ENCODE measurements around the gene SMARCC2. TPM values are rescaled to one million over a fixed set of nuclear protein-coding genes. Genes with fewer than 3 reads are reported as not detected.
A peak's percentile ranks its signal among the peaks of the same experiment; 100 is the strongest.
"Not testable (repeated sequence)": the region's sequence is repeated elsewhere in the genome, so short reads cannot be mapped to it uniquely, and the experiment has no call there.

The SMARCC2 gene
- total RNA-seq, 2 donors from 2014 or later, result 60.4 to 101 TPM

DNA sequence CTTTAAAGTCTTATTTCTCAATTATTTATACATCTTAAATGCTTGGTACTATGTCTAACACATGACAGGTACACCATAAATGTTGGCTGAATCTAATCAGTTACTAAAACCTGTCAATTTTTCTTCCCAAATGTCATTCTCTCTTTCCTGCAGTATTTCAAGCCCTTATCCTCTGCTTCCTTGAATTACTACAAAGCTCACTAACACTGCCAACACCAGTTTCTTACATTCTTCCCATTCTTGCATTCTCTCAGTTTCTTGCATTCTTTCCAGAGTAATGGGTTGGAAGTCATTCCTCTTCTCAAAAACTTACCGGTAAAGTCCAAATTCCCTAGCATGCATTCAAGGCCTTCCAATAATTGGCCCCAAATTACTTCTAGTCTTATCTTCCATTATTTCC is 9.6 kb upstream of the SMARCC2 start:
- Histone ChIP-seq H3K27me3 (replicated peaks; ENCODE audit: insufficient read depth) (no peaks in the 10 kb centered on the region), H3K36me3 (no peaks in the 10 kb centered on the region), H3K27ac (no peak overlapping the region), H3K9me3 (no peaks in the 10 kb centered on the region), H3K4me3 (no peak overlapping the region), H3K4me1 (replicated peaks) (no peaks in the 10 kb centered on the region)
- intact Hi-C loops (cut with DNase I), result loop anchor here (10.0 kb wide), 1 partner anchor 266 kb away; the partner anchor contains the start of gene SPRYD4
- TF ChIP-seq POLR2AphosphoS5 (IDR thresholded peaks at IDR 0.05), result no peak
- WGBS, result 85% methylated on average over 1 of the region's 1 CpG
- no peak for DNase-seq (ENCODE audit: low spot score)

DNA sequence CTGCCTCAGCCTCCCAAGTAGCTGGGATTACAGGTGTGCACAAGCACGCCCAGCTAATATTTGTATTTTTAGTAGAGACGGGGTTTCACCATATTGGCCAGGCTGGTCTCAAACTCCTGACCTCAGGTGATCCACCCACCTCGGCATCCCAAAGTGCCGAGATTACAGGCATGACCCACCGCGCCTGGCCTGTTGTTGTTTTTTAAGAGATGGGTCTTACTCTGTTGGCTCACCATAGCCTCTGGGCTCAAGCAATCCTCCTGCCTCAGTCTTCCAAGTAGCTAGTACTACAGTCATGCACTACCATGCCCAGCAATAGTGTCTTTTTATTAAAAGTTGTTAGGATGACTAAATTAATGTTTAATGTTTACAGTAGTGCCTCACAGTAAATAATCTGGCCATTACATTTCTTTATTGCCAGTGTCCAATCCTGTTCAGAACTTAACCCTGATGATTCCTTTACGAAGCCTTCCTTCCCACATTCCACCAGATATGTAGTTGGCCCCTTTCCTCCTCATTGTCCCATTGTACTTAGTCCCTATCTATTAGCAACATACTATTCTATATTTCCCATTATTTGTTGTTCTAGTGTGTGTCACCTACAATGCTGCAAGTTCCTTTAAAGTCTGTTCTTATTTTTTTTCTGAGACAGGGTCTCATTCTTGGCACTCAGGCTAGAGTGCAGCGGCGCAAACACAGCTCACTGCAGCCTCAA is 8.8 kb upstream of the SMARCC2 start:
- no peak overlapping the region for H3K4me3 ChIP-seq
- H3K27ac ChIP-seq, result no peak overlapping the region
- no peaks in the 10 kb centered on the region for H3K27me3 ChIP-seq (replicated peaks; ENCODE audit: insufficient read depth)
- WGBS, result 83% methylated on average over 9 of the region's 9 CpGs
- no peak for TF ChIP-seq POLR2A (IDR thresholded peaks at IDR 0.05)
- TF ChIP-seq, protein P1, sequence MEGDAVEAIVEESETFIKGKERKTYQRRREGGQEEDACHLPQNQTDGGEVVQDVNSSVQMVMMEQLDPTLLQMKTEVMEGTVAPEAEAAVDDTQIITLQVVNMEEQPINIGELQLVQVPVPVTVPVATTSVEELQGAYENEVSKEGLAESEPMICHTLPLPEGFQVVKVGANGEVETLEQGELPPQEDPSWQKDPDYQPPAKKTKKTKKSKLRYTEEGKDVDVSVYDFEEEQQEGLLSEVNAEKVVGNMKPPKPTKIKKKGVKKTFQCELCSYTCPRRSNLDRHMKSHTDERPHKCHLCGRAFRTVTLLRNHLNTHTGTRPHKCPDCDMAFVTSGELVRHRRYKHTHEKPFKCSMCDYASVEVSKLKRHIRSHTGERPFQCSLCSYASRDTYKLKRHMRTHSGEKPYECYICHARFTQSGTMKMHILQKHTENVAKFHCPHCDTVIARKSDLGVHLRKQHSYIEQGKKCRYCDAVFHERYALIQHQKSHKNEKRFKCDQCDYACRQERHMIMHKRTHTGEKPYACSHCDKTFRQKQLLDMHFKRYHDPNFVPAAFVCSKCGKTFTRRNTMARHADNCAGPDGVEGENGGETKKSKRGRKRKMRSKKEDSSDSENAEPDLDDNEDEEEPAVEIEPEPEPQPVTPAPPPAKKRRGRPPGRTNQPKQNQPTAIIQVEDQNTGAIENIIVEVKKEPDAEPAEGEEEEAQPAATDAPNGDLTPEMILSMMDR (IDR thresholded peaks at IDR 0.05), result no peak
- TF ChIP-seq POLR2AphosphoS5 (IDR thresholded peaks at IDR 0.05), result no peak
- H3K4me1 ChIP-seq (replicated peaks), result no peaks in the 10 kb centered on the region
- intact Hi-C loops (cut with DNase I), result loop anchor here (10.0 kb wide), 1 partner anchor 267 kb away; the partner anchor contains the start of gene SPRYD4
- no peaks in the 10 kb centered on the region for H3K36me3 ChIP-seq
- no peaks in the 10 kb centered on the region for H3K9me3 ChIP-seq
- no peak for DNase-seq (ENCODE audit: low spot score)

DNA sequence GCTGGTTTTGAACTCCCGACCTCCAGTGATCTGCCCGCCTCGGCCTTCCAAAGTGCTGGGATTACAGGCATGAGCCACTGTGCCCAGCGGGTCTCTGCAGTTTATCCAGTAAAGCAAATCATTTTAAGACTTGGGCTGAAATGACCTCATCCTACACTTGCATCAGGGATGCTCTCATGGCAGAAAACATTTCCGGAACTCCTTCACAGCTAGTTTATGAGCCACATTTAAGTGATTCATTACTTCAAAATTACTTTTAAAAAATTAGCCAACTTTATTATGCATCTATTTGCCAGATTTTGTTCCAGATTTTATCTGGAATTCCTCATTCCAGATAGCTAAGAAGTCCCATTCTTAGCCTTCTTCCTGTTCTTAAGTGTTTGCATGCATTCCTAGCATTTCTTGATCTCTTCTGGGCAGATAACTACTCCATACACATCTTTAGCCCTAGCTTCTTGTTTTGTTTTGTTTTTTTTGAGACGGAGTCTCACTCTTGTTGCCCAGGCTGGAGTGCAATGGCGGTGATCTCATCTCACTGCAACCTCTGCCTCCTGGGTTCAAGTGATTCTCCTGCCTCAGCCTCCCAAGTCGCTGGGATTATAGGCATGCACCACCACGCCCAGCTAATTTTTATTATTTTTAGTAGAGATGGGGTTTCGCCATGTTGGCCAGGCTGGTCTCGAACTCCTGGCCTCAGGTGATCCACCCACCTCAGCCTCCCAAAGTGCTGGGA is 7.7 kb upstream of the SMARCC2 start:
- 55% methylated on average over 11 of the region's 11 CpGs for WGBS
- not testable (repeated sequence) for H3K4me3 ChIP-seq; H3K27me3 ChIP-seq (replicated peaks; ENCODE audit: insufficient read depth); H3K9me3 ChIP-seq; DNase-seq (ENCODE audit: low spot score); H3K4me1 ChIP-seq (replicated peaks); H3K36me3 ChIP-seq; H3K27ac ChIP-seq
- intact Hi-C loops (cut with DNase I), result loop anchor here (10.0 kb wide), 1 partner anchor 268 kb away; the partner anchor contains the start of gene SPRYD4

DNA sequence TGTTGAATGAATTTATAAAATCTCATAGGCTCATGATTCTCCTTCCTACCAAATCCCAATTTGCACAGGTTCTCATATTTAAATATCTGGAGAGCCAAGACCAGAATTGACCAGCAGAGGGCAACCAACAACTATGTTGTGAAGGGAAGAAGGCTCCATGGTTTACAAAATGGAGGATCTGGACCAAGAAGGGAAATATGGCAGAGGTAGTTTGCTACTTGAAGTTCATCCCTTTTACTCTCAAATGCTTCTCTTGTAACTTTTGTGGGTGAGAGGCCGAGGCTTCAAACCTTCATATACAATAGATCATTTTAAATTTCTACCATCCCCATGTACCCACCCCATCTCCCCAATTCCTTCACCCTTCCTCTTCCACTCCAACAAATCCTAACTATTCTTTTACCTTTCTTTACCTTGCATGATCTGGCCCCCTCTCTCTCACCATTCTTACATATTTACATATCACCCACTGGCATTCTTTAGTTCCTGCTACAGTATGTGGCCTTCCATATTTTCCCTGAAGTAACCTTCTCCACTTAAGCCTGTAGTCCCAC is 3.8 kb upstream of the SMARCC2 start:
- H3K4me3 ChIP-seq, result no peak overlapping the region
- intact Hi-C loops (cut with DNase I), result loop anchor here (2.0 to 10.0 kb wide), 2 partner anchors 32 to 272 kb away; partner anchors contain the start of genes NABP2 and SPRYD4
- H3K9me3 ChIP-seq, result no peaks in the 10 kb centered on the region
- 70% methylated on average over 1 of the region's 1 CpG for WGBS
- H3K27me3 ChIP-seq (replicated peaks; ENCODE audit: insufficient read depth), result no peaks in the 10 kb centered on the region
- H3K4me1 ChIP-seq (replicated peaks), result no peaks in the 10 kb centered on the region
- no peaks in the 10 kb centered on the region for H3K36me3 ChIP-seq
- H3K27ac ChIP-seq, result no peak overlapping the region
- peak; percentile 85 for DNase-seq (ENCODE audit: low spot score)
- no peak for TF ChIP-seq POLR2A (IDR thresholded peaks at IDR 0.05)
- TF ChIP-seq, protein P1 (IDR thresholded peaks at IDR 0.05), result peak; percentile 66 to 96 (median 82)
- TF ChIP-seq POLR2AphosphoS5 (IDR thresholded peaks at IDR 0.05), result peak; percentile 86

DNA sequence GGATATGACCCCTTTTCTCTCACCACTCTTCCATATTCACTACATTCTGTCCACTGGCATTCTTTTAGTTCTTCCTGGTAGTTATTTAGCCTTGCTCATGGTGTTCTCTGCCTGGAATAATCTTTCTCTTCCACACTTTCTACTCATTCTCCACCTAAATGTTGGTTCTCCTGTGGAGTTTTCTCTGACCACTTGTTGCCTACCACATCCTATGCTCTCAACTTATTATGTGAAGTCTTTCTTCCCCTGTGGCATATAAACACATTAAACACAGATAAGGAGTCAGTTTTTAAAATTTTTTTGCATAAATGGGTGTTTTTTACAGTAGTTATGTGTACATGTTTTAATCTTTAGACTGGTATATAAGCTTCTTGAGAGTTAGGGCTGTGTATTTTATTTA is 3.3 kb upstream of the SMARCC2 start:
- Histone ChIP-seq H3K27me3 (replicated peaks; ENCODE audit: insufficient read depth) (no peaks in the 10 kb centered on the region), H3K4me1 (replicated peaks) (no peaks in the 10 kb centered on the region), H3K27ac (no peak overlapping the region), H3K9me3 (no peaks in the 10 kb centered on the region), H3K36me3 (no peaks in the 10 kb centered on the region), H3K4me3 (no peak overlapping the region)
- intact Hi-C loops (cut with DNase I), result loop anchor here (2.0 to 10.0 kb wide), 2 partner anchors 32 to 272 kb away; partner anchors contain the start of genes NABP2 and SPRYD4
- no peak for DNase-seq (ENCODE audit: low spot score)
- TF ChIP-seq POLR2A (IDR thresholded peaks at IDR 0.05) (no peak), POLR2AphosphoS5 (IDR thresholded peaks at IDR 0.05) (no peak)
- TF ChIP-seq, protein P1 (IDR thresholded peaks at IDR 0.05), result no peak

All from prostate gland (tissue), 2 donors.